NCI-H526 (cell line): ENCODE results near the gene NECAB2.
"Not testable (repeated sequence)": the region's sequence is repeated elsewhere in the genome, so short reads cannot be mapped to it uniquely, and the experiment has no call there.

Experiments
- DNase-seq, 2 experiments: peaks; one replicate each; lab custom pipeline; 2025; lab: John Stamatoyannopoulos, UW

The NECAB2 gene

GRCh38 chr16:83936581-83937165 lies 31.4 kb upstream of the NECAB2 start:
- DNase-seq: no peak

GRCh38 chr16:83937267-83937666 lies 30.8 kb upstream of the NECAB2 start:
- no peak for DNase-seq

- no peak for DNase-seq
These were observed 29.8 kb upstream of the NECAB2 start for GRCh38 chr16:83937922-83938885.

- DNase-seq: no peak
These were observed 28.7 kb upstream of the NECAB2 start for GRCh38 chr16:83939266-83939855.

- no peak for DNase-seq
These were observed 27.9 kb upstream of the NECAB2 start for GRCh38 chr16:83940119-83940518.

GRCh38 chr16:83940630-83941378 lies 27.2 kb upstream of the NECAB2 start:
- peak; percentile 28 to 80 for DNase-seq

GRCh38 chr16:83941546-83941945 lies 26.5 kb upstream of the NECAB2 start:
- not testable (repeated sequence) for DNase-seq

- no peak for DNase-seq
These were observed 26.0 kb upstream of the NECAB2 start for GRCh38 chr16:83942074-83942473.

GRCh38 chr16:83942815-83943515 lies 25.1 kb upstream of the NECAB2 start:
- DNase-seq: no peak

- no peak for DNase-seq
These were observed 24.5 kb upstream of the NECAB2 start for GRCh38 chr16:83943516-83944050.

GRCh38 chr16:83945587-83945986 lies 22.5 kb upstream of the NECAB2 start:
- DNase-seq: no peak

- no peak for DNase-seq
These were observed 21.8 kb upstream of the NECAB2 start for GRCh38 chr16:83946154-83946780.

GRCh38 chr16:83946781-83947566 lies 21.1 kb upstream of the NECAB2 start:
- no peak for DNase-seq

GRCh38 chr16:83947642-83948234 lies 20.3 kb upstream of the NECAB2 start:
- DNase-seq: no peak

- DNase-seq: no peak
These were observed 18.9 kb upstream of the NECAB2 start for GRCh38 chr16:83948914-83949723.

- no peak for DNase-seq
These were observed 18.4 kb upstream of the NECAB2 start for GRCh38 chr16:83949724-83950001.

GRCh38 chr16:83950862-83951399 lies 17.1 kb upstream of the NECAB2 start:
- DNase-seq: not testable (repeated sequence)

- no peak for DNase-seq
These were observed 16.5 kb upstream of the NECAB2 start for GRCh38 chr16:83951544-83951943.

- peak in 1 of 2 experiments; percentile 40 for DNase-seq
These were observed 15.5 kb upstream of the NECAB2 start for GRCh38 chr16:83952587-83952939.
